ENCODE measurements around the gene PAM16. TPM values are rescaled to one million over a fixed set of nuclear protein-coding genes. Genes with fewer than 3 reads are reported as not detected.

Gene PAM16
- total RNA-seq, 1 experiment from 2014 or later, result 80.4 TPM

- H3K14ac ChIP-seq (ENCODE audit: insufficient read depth, low read length), result no peak overlapping the region; the same call in 1 of the 2 replicates
- H3K79me2 ChIP-seq (ENCODE audit: insufficient read depth, low read length), result no peaks in the 10 kb centered on the region
- no peaks in the 10 kb centered on the region for H3K79me1 ChIP-seq (ENCODE audit: insufficient read depth, low read depth, low read length, poor library complexity, severe bottlenecking)
- no peak overlapping the region for H2BK15ac ChIP-seq (ENCODE audit: low read depth, low read length)
- H3K27me3 ChIP-seq (ENCODE audit: insufficient read depth, low read length), result no peaks in the 10 kb centered on the region
- H3K4me1 ChIP-seq (ENCODE audit: insufficient read depth, low read length), result no peaks in the 10 kb centered on the region; the same call in 1 of the 2 replicates
- H4K91ac ChIP-seq (ENCODE audit: insufficient read length, low read depth, low read length), result no peak overlapping the region
- no peak overlapping the region for H3K9ac ChIP-seq (ENCODE audit: extremely low read depth, insufficient read length, low read length)
- H3K9me3 ChIP-seq (ENCODE audit: control insufficient read depth, low read depth, low read length), result no peaks in the 10 kb centered on the region
- no peak overlapping the region for H2AK5ac ChIP-seq (ENCODE audit: insufficient read length, low read length)
- no peak overlapping the region for H3K27ac ChIP-seq (ENCODE audit: insufficient read length, low read depth, low read length)
- H3K4me2 ChIP-seq (ENCODE audit: insufficient read depth, insufficient read length, low read length), result no peak overlapping the region
- H2BK120ac ChIP-seq (ENCODE audit: low read depth, low read length, poor library complexity, severe bottlenecking), result no peak overlapping the region
- peaks cover 0 to 3% (median 2%) of the 10 kb centered on the region in 3 experiments; a peak in 4 of 7 replicates for H3K36me3 Mint-ChIP-seq (ENCODE audit: insufficient read depth in 1 of 3, low read depth in 3 of 3)
- no peaks in the 10 kb centered on the region for H3K23me2 ChIP-seq (ENCODE audit: insufficient read length, low read depth, low read length, poor library complexity, severe bottlenecking)
- H3K23ac ChIP-seq (ENCODE audit: insufficient read length, low read depth, low read length), result no peak overlapping the region
- no CpG with 5 or more reads among the region's 12 CpGs for WGBS (ENCODE audit: extremely low coverage, insufficient read length, low lambda C conversion rate)
- no peak overlapping the region for H3K4ac ChIP-seq (ENCODE audit: low read depth, low read length)
- no peaks in the 10 kb centered on the region for H4K20me1 ChIP-seq (ENCODE audit: control insufficient read depth, insufficient read depth, insufficient read length)
- H3K4me3 Mint-ChIP-seq, result no peak overlapping the region
- H4K5ac ChIP-seq (ENCODE audit: insufficient read length, low read depth, low read length), result no peak overlapping the region
- H2AFZ ChIP-seq (ENCODE audit: low read length), result no peak overlapping the region
- H3T11ph ChIP-seq (ENCODE audit: low read length), result no peak overlapping the region
- no peak overlapping the region for H3K18ac ChIP-seq (ENCODE audit: insufficient read length, low read depth, low read length)
- DNase-seq, result no peak
- H3K27me3 Mint-ChIP-seq (ENCODE audit: low read depth), result no peaks in the 10 kb centered on the region
- peaks cover 3 to 15% of the 10 kb centered on the region in 2 experiments for H3K4me1 Mint-ChIP-seq
- no peak overlapping the region for H4K8ac ChIP-seq (replicated peaks; ENCODE audit: insufficient read length, low read depth, low read length)
- H2BK12ac ChIP-seq (ENCODE audit: insufficient read length, low read depth, low read length), result no peak overlapping the region
- no peak overlapping the region for H2BK20ac ChIP-seq (ENCODE audit: low read depth, low read length, poor library complexity, severe bottlenecking)
- no peak for TF ChIP-seq CTCF (conservative IDR thresholded peaks at IDR 0.05)
- no peak overlapping the region for H3K56ac ChIP-seq (ENCODE audit: insufficient read length, low read depth, low read length)
- H3K9me3 Mint-ChIP-seq, result no peaks in the 10 kb centered on the region
- peak overlapping the region in 1 of 3 experiments; percentile 40; a peak in 2 of 7 replicates for H3K27ac Mint-ChIP-seq
- H2BK5ac ChIP-seq (ENCODE audit: insufficient read length, low read length), result no peak overlapping the region
These were observed 32.7 kb upstream of the PAM16 start for GRCh38 chr16:4383591-4384444.
